GM12878 (cell line): ENCODE results near the gene SMC1B. TPM values are rescaled to one million over a fixed set of nuclear protein-coding genes. Genes with fewer than 3 reads are reported as not detected.

Source experiments
- ATAC-seq: fragments of 200-7000 bp; cut with Tn5 transposase; 3 replicates; pipeline ENCODE4 v1.9.1; 2020; ENCODE audit warnings: mild to moderate bottlenecking, moderate library complexity
- BruUV-seq: library from RNA; stranded (reverse); fragments of 400-500 nt; replicated peaks from 2 replicates; lab custom pipeline; 2021; lab: Mats Ljungman, UMichigan
- CTCF ChIA-PET: fragments of 300-600 bp; sonication (Branson Sonifier 250); formaldehyde crosslinking; extraction: SDS; loops from one replicate; lab custom pipeline; 2021; ENCODE audit warnings: inconsistent platforms; lab: Yijun Ruan, JAX
- POLR2A ChIA-PET: fragments of 350-600 bp; formaldehyde crosslinking; extraction: SDS; loops from one replicate; lab custom pipeline; 2021; ENCODE audit warnings: inconsistent platforms; lab: Charles Lee
- RAD21 ChIA-PET: fragments of 300-600 bp; sonication (Branson Sonifier 250); formaldehyde crosslinking; loops from one replicate; lab custom pipeline; 2023; ENCODE audit warnings: antibody characterized with exemption; ENCODE audit not compliant: unreplicated experiment; lab: Charles Lee
- SMC1A ChIA-PET: fragments of 300-600 bp; sonication (Branson Sonifier 250); formaldehyde crosslinking; loops from one replicate; lab custom pipeline; 2023; ENCODE audit not compliant: unreplicated experiment, uncharacterized antibody; lab: Charles Lee
- DNase-seq: peaks from one replicate; pipeline ENCODE4 v3.0.0-alpha.2; 2011; ENCODE audit warnings: low read depth, low spot score
- FAIRE-seq: peaks from 3 replicates; lab custom pipeline; 2011; peaks lifted over from hg19 to GRCh38; lab: Jason Lieb, UNC
- H2AFZ ChIP-seq: 2 replicates; pipeline ENCODE4 v1.6.0; 2011; ENCODE audit warnings: low read depth, low read length, control low read depth; ENCODE audit not compliant: control insufficient read depth
- H3K27ac ChIP-seq: 2 replicates; pipeline ENCODE4 v1.5.1; 2011; ENCODE audit warnings: control low read depth; ENCODE audit not compliant: control insufficient read depth, insufficient read depth
- H3K27me3 ChIP-seq, 2 experiments: replicated peaks in 1 of 2; 2 replicates each; pipeline versions ENCODE4 v1.6.0 to v1.6.1; 2011; ENCODE audit warnings: low read length in 1 of 2; ENCODE audit not compliant: control insufficient read depth in 2 of 2, insufficient read depth in 2 of 2
- H3K36me3 ChIP-seq, 2 experiments: 2 replicates each; pipeline ENCODE4 v1.5.1; 2011; ENCODE audit warnings: low read length in 1 of 2; ENCODE audit not compliant: control insufficient read depth in 2 of 2, insufficient read depth in 2 of 2
- H3K4me1 ChIP-seq: 2 replicates; pipeline ENCODE4 v1.6.1; 2011; ENCODE audit warnings: mild to moderate bottlenecking, low read length, moderate library complexity, mixed read lengths; ENCODE audit not compliant: control insufficient read depth, insufficient read depth
- H3K4me2 ChIP-seq: 2 replicates; pipeline ENCODE4 v1.6.0; 2011; ENCODE audit warnings: control low read depth; ENCODE audit not compliant: control insufficient read depth, insufficient read depth
- H3K4me3 ChIP-seq: fragments of 200-600 bp; sonication (generic); 2 replicates; pipeline ENCODE4 v1.5.1; 2016
- H3K79me2 ChIP-seq: 2 replicates; pipeline ENCODE4 v1.6.0; 2011; ENCODE audit warnings: low read length; ENCODE audit not compliant: control insufficient read depth, insufficient read depth
- H3K9ac ChIP-seq: 2 replicates; pipeline ENCODE4 v1.8.0; 2011; ENCODE audit warnings: low read length, control low read depth, mixed read lengths; ENCODE audit not compliant: control insufficient read depth, insufficient read depth
- H3K9me3 ChIP-seq: replicated peaks from 3 replicates; pipeline ENCODE4 v1.5.1; 2011; ENCODE audit warnings: mild to moderate bottlenecking, low read length; ENCODE audit not compliant: control insufficient read depth, insufficient read depth
- H4K20me1 ChIP-seq: 2 replicates; pipeline ENCODE4 v1.6.0; 2011; ENCODE audit not compliant: control insufficient read depth, insufficient read depth
- BCL11A ChIP-seq: IDR thresholded peaks from 2 replicates; pipeline ENCODE4 v1.6.1; 2011; ENCODE audit warnings: low read depth, low read length
- BHLHE40 ChIP-seq, 2 experiments: fragments of 450-650 bp in 1 of 2; IDR thresholded peaks; 2 replicates each; pipeline ENCODE4 v1.6.1; 2011 to 2017; ENCODE audit warnings: low read depth in 2 of 2, borderline replicate concordance in 1 of 2, improper control_type of control experiment in 1 of 2, low read length in 1 of 2, mild to moderate bottlenecking in 1 of 2
- EED ChIP-seq: sonication (generic); IDR thresholded peaks from 2 replicates; pipeline ENCODE4 v1.6.1; 2016; ENCODE audit warnings: antibody characterized with exemption, low read depth
- EGR1 ChIP-seq, 2 experiments: IDR thresholded peaks; 1 replicate in 1 of 2; 2 replicates in 1 of 2; pipeline ENCODE4 v1.6.1; 2011 to 2012; ENCODE audit warnings: low read depth in 2 of 2, low read length in 2 of 2, borderline replicate concordance in 1 of 2, mild to moderate bottlenecking in 1 of 2, moderate library complexity in 1 of 2
- GATAD2B ChIP-seq: fragments of 450-650 bp; conservative IDR thresholded peaks from 2 replicates; pipeline ENCODE4 v1.6.1; 2017; ENCODE audit warnings: low read depth, mild to moderate bottlenecking, moderate library complexity
- NRF1 ChIP-seq: conservative IDR thresholded peaks from 2 replicates; pipeline ENCODE4 v1.6.1; 2011; ENCODE audit warnings: mild to moderate bottlenecking, low read depth, low read length, improper control_type of control experiment
- POLR2AphosphoS2 ChIP-seq: IDR thresholded peaks from 2 replicates; pipeline ENCODE4 v1.6.1; 2011; ENCODE audit warnings: low read depth, mild to moderate bottlenecking, low read length, improper control_type of control experiment, moderate library complexity
- POLR2AphosphoS5 ChIP-seq: IDR thresholded peaks from 2 replicates; pipeline ENCODE4 v1.6.1; 2011; ENCODE audit warnings: mild to moderate bottlenecking, low read length, inconsistent platforms
- STAT3 ChIP-seq: IDR thresholded peaks from 2 replicates; pipeline ENCODE4 v1.6.1; 2011; ENCODE audit warnings: low read depth, low read length, improper control_type of control experiment
- YBX1 ChIP-seq: fragments of 450-650 bp; IDR thresholded peaks from 2 replicates; pipeline ENCODE4 v1.6.1; 2016; ENCODE audit warnings: antibody characterized with exemption
- ZBED1 ChIP-seq: IDR thresholded peaks from 2 replicates; pipeline ENCODE4 v1.6.1; 2016; ENCODE audit warnings: borderline replicate concordance
- WGBS: methylation state at CpG from one replicate; pipeline ENCODE4 v1.1.6; 2016; ENCODE audit warnings: low lambda C conversion rate; ENCODE audit not compliant: insufficient replicate concordance, insufficient coverage; ENCODE audit errors: missing lambda C conversion rate; 5-methylcytosine and 5-hydroxymethylcytosine counted together
- in situ Hi-C: fragments of 300-500 bp; cut with MboI; formaldehyde crosslinking; loops from 9 replicates; pipeline ENCODE4 v1.14.3; 2018; ENCODE audit warnings: mixed read lengths
- intact Hi-C: fragments of 100-400 bp; cut with micrococcal nuclease; formaldehyde crosslinking; loops from one replicate; pipeline ENCODE4 v1.14.2; 2022; ENCODE audit not compliant: unreplicated experiment
- polyA plus RNA-seq, 11 experiments: library from polyadenylated mRNA; depleted of rRNA in 4 of 11; unstranded in 6 of 11; stranded (reverse) in 5 of 11; fragments of >200 nt; fragmentation: Nextera tagmentation in 4 of 11; fragmentation: Illumina TruSeq in 1 of 11; extraction: Ambion mirVana in 4 of 11; extraction: Trizol in 1 of 11; gene quantifications; 1 replicate in 1 of 11; 2 replicates in 10 of 11; pipeline versions ENCODE4 v1.2.1 to v1.2.3, GENCODE V29; 2011 to 2016; ENCODE audit warnings: inconsistent platforms in 2 of 11, missing spikeins in 2 of 11, low read depth in 1 of 11
- total RNA-seq, 4 experiments: library from RNA; depleted of rRNA in 3 of 4; stranded (reverse); fragments of >200 nt in 3 of 4; fragmentation: Illumina TruSeq in 1 of 4; extraction: Trizol in 1 of 4; gene quantifications; 2 replicates each; pipeline versions ENCODE4 v1.2.1 to v1.2.3, GENCODE V29; 2013 to 2021
- TF ChIP-seq, protein P1 (sequence below): IDR thresholded peaks from 2 replicates; pipeline ENCODE4 v1.6.1; 2011; ENCODE audit warnings: low read depth, mild to moderate bottlenecking, low read length, moderate library complexity, borderline replicate concordance; ENCODE audit errors: extremely low read depth
- TF ChIP-seq, protein P2 (sequence below): fragments of 450-650 bp; IDR thresholded peaks from 2 replicates; pipeline ENCODE4 v1.6.1; 2017; ENCODE audit warnings: low read depth, mild to moderate bottlenecking, moderate library complexity
- TF ChIP-seq, protein P3 (sequence below): fragments of 450-650 bp; IDR thresholded peaks from 2 replicates; pipeline ENCODE4 v1.6.1; 2014; ENCODE audit warnings: mild to moderate bottlenecking
- TF ChIP-seq, protein P4 (sequence below): fragments of 450-650 bp; IDR thresholded peaks from 2 replicates; pipeline ENCODE4 v1.6.1; 2017; ENCODE audit warnings: antibody characterized with exemption, mild to moderate bottlenecking, moderate library complexity
- TF ChIP-seq, protein P5 (sequence below): fragments of 450-650 bp; formaldehyde crosslinking; IDR thresholded peaks from 2 replicates; pipeline ENCODE4 v1.4.0; 2022; ENCODE audit warnings: mild to moderate bottlenecking, moderate library complexity

Gene SMC1B
- total and polyA plus RNA-seq, 10 of the 15 experiments (the other 5 are each of a cell fraction or from before 2014, with no cell fraction given) = not detected

DNA sequence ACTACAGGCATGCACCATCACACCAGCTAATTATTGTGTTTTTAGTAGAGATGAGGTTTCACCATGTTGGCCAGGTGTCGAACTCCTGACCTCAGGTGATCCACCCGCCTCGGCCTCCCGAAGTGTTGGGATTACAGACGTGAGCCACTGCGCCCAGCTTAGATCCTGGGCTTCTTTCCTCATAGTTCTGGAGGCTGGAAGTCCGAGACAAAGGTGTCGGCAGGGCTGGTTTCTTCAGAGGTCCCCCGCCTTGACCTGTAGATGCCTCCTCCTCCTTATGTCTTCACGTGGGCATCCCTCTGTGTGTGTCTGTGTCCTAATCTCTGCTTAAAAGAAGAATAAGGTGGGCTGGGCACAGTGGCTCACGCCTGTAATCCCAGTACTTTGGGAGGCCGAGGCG lies 45.1 kb upstream of the SMC1B start:
- DNase-seq = no peak
- ChIA-PET RAD21 (no interaction called here), POLR2A (no interaction called here), SMC1A (no interaction called here), CTCF (interaction anchor here (0.6 kb wide), 1 partner anchor 604 kb away, joined by 3 read pairs; no protein-coding TSS in a partner anchor)
- Histone ChIP-seq H3K36me3 (no peaks in the 10 kb centered on the region), H3K4me3 (no peak overlapping the region), H3K4me2 (no peak overlapping the region), H3K79me2 (no peaks in the 10 kb centered on the region), H3K9me3 (no peaks in the 10 kb centered on the region; the same call in 2 of the 3 replicates), H4K20me1 (no peaks in the 10 kb centered on the region), H3K27me3 (no peaks in the 10 kb centered on the region; a peak in 2 of 4 replicates), H2AFZ (no peak overlapping the region), H3K27ac (no peak overlapping the region), H3K4me1 (no peaks in the 10 kb centered on the region), H3K9ac (no peak overlapping the region)
- in situ Hi-C loops (no loop called here), intact Hi-C loops (no loop called here)
- ATAC-seq = no peak
- FAIRE-seq = no peak
- BruUV-seq = no TSS peak
- 44% methylated on average over 13 of the region's 13 CpGs for WGBS
- TF ChIP-seq YBX1 = no peak
- TF ChIP-seq, protein P1, sequence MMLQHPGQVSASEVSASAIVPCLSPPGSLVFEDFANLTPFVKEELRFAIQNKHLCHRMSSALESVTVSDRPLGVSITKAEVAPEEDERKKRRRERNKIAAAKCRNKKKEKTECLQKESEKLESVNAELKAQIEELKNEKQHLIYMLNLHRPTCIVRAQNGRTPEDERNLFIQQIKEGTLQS = no peak
- no peak for TF ChIP-seq EED
- no peak for TF ChIP-seq NRF1
- TF ChIP-seq POLR2AphosphoS2 = no peak
- no peak for TF ChIP-seq GATAD2B
- TF ChIP-seq STAT3 = no peak
- TF ChIP-seq, protein P2, sequence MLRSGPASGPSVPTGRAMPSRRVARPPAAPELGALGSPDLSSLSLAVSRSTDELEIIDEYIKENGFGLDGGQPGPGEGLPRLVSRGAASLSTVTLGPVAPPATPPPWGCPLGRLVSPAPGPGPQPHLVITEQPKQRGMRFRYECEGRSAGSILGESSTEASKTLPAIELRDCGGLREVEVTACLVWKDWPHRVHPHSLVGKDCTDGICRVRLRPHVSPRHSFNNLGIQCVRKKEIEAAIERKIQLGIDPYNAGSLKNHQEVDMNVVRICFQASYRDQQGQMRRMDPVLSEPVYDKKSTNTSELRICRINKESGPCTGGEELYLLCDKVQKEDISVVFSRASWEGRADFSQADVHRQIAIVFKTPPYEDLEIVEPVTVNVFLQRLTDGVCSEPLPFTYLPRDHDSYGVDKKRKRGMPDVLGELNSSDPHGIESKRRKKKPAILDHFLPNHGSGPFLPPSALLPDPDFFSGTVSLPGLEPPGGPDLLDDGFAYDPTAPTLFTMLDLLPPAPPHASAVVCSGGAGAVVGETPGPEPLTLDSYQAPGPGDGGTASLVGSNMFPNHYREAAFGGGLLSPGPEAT = no peak
- TF ChIP-seq EGR1 (IDR thresholded peaks at IDR 0.05; ENCODE audit: borderline replicate concordance in 1 of 2, low read depth in 2 of 2, low read length in 2 of 2) = no peak
- TF ChIP-seq, protein P3, sequence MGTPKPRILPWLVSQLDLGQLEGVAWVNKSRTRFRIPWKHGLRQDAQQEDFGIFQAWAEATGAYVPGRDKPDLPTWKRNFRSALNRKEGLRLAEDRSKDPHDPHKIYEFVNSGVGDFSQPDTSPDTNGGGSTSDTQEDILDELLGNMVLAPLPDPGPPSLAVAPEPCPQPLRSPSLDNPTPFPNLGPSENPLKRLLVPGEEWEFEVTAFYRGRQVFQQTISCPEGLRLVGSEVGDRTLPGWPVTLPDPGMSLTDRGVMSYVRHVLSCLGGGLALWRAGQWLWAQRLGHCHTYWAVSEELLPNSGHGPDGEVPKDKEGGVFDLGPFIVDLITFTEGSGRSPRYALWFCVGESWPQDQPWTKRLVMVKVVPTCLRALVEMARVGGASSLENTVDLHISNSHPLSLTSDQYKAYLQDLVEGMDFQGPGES = no peak
- TF ChIP-seq BHLHE40 (IDR thresholded peaks at IDR 0.05; ENCODE audit: borderline replicate concordance in 1 of 2, low read depth in 2 of 2, low read length in 1 of 2) = no peak
- TF ChIP-seq, protein P4, sequence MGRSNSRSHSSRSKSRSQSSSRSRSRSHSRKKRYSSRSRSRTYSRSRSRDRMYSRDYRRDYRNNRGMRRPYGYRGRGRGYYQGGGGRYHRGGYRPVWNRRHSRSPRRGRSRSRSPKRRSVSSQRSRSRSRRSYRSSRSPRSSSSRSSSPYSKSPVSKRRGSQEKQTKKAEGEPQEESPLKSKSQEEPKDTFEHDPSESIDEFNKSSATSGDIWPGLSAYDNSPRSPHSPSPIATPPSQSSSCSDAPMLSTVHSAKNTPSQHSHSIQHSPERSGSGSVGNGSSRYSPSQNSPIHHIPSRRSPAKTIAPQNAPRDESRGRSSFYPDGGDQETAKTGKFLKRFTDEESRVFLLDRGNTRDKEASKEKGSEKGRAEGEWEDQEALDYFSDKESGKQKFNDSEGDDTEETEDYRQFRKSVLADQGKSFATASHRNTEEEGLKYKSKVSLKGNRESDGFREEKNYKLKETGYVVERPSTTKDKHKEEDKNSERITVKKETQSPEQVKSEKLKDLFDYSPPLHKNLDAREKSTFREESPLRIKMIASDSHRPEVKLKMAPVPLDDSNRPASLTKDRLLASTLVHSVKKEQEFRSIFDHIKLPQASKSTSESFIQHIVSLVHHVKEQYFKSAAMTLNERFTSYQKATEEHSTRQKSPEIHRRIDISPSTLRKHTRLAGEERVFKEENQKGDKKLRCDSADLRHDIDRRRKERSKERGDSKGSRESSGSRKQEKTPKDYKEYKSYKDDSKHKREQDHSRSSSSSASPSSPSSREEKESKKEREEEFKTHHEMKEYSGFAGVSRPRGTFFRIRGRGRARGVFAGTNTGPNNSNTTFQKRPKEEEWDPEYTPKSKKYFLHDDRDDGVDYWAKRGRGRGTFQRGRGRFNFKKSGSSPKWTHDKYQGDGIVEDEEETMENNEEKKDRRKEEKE = no peak
- no peak for TF ChIP-seq ZBED1
- TF ChIP-seq BCL11A = no peak
- no peak for TF ChIP-seq POLR2AphosphoS5
- TF ChIP-seq, protein P5, sequence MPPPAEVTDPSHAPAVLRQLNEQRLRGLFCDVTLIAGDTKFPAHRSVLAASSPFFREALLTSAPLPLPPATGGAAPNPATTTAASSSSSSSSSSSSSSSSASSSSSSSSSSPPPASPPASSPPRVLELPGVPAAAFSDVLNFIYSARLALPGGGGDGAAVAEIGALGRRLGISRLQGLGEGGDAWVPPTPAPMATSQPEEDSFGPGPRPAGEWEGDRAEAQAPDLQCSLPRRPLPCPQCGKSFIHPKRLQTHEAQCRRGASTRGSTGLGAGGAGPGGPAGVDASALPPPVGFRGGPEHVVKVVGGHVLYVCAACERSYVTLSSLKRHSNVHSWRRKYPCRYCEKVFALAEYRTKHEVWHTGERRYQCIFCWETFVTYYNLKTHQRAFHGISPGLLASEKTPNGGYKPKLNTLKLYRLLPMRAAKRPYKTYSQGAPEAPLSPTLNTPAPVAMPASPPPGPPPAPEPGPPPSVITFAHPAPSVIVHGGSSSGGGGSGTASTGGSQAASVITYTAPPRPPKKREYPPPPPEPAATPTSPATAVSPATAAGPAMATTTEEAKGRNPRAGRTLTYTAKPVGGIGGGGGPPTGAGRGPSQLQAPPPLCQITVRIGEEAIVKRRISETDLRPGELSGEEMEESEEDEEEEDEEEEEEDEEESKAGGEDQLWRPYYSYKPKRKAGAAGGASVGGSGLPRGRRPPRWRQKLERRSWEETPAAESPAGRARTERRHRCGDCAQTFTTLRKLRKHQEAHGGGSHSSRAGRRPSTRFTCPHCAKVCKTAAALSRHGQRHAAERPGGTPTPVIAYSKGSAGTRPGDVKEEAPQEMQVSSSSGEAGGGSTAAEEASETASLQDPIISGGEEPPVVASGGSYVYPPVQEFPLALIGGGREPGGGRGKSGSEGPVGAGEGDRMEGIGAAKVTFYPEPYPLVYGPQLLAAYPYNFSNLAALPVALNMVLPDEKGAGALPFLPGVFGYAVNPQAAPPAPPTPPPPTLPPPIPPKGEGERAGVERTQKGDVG (CRISPR knock-in tag) = no peak
